ENCODE measurements around the gene OSBP2.

DNA sequence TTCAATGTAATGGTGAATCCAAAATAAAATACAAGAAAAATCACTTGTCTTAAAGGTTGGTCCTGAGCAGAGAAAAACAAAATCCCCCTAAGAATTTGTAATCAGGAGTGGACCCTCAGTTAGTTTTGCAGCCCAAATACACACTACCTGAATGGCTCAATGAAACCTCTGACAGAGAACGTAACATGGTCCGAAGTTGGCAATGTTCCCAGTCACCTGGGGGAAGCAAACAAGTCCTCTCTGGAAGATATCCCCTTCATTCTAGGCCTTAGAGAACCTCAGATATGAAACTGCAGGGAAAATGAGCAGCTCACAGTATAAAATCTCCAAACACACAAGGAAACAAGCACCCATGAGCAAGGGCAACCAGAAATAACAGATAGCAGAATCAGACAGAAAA is 215.7 kb downstream of the OSBP2 start:
- TF ChIP-seq, protein P1, sequence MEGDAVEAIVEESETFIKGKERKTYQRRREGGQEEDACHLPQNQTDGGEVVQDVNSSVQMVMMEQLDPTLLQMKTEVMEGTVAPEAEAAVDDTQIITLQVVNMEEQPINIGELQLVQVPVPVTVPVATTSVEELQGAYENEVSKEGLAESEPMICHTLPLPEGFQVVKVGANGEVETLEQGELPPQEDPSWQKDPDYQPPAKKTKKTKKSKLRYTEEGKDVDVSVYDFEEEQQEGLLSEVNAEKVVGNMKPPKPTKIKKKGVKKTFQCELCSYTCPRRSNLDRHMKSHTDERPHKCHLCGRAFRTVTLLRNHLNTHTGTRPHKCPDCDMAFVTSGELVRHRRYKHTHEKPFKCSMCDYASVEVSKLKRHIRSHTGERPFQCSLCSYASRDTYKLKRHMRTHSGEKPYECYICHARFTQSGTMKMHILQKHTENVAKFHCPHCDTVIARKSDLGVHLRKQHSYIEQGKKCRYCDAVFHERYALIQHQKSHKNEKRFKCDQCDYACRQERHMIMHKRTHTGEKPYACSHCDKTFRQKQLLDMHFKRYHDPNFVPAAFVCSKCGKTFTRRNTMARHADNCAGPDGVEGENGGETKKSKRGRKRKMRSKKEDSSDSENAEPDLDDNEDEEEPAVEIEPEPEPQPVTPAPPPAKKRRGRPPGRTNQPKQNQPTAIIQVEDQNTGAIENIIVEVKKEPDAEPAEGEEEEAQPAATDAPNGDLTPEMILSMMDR (conservative IDR thresholded peaks at IDR 0.05; ENCODE audit: low read depth, low read length), result no peak
- no peak for TF ChIP-seq EZH2 (IDR thresholded peaks at IDR 0.05; ENCODE audit: low read length, unreplicated experiment)

All from PC-3 (cell line).